PFSK-1 (cell line): ENCODE results near the gene RIN3.

Experiments
- POLR2AphosphoS5 ChIP-seq: IDR thresholded peaks from 2 replicates; pipeline ENCODE4 v1.6.1; 2012; ENCODE audit warnings: low read depth, mild to moderate bottlenecking, control low read depth, low read length, moderate library complexity
- REST ChIP-seq, 2 experiments: IDR thresholded peaks; 2 replicates each; pipeline versions ENCODE4 v1.6.1 to v1.8.0; 2011 to 2012; ENCODE audit warnings: low read depth in 2 of 2, low read length in 2 of 2, control low read depth in 1 of 2, inconsistent platforms in 1 of 2, mild to moderate bottlenecking in 1 of 2, moderate library complexity in 1 of 2; ENCODE audit not compliant: insufficient read depth in 1 of 2
- TAF1 ChIP-seq: IDR thresholded peaks from 2 replicates; pipeline ENCODE4 v1.6.1; 2012; ENCODE audit warnings: low read length, control low read depth, borderline replicate concordance; ENCODE audit not compliant: insufficient read depth

GRCh38 chr14:92570674-92571262, 57.2 kb downstream of the RIN3 start:
- TF ChIP-seq POLR2AphosphoS5 (no peak), TAF1 (no peak), REST (IDR thresholded peaks at IDR 0.05; ENCODE audit: insufficient read depth in 1 of 2, low read depth in 2 of 2, low read length in 2 of 2) (no peak)
